Smooth muscle cell (in vitro differentiated cells): ENCODE measurements around the gene GPR148. TPM values are rescaled to one million over a fixed set of nuclear protein-coding genes. Genes with fewer than 3 reads are reported as not detected.

ENCODE experiments used
- DNase-seq: peaks from one replicate; lab custom pipeline; 2025; ENCODE audit not compliant: unreplicated experiment; lab: John Stamatoyannopoulos, UW
- H2AFZ ChIP-seq: fragments of 200-600 bp; sonication (generic); 2 replicates; pipeline ENCODE4 v1.6.0; 2016; ENCODE audit warnings: antibody characterized with exemption, low read depth, mild to moderate bottlenecking
- H3F3A ChIP-seq: fragments of 200-600 bp; sonication (generic); 2 replicates; pipeline ENCODE4 v1.6.0; 2017; ENCODE audit warnings: antibody characterized with exemption, low read depth
- H3K27ac ChIP-seq: fragments of 200-600 bp; sonication (generic); 2 replicates; pipeline ENCODE4 v1.5.1; 2016; ENCODE audit warnings: low read depth, mild to moderate bottlenecking
- H3K27me3 ChIP-seq: fragments of 200-600 bp; sonication (generic); 2 replicates; pipeline ENCODE4 v1.6.1; 2016; ENCODE audit warnings: low read depth, mild to moderate bottlenecking
- H3K36me3 ChIP-seq: fragments of 200-600 bp; sonication (generic); 2 replicates; pipeline ENCODE4 v1.5.1; 2016; ENCODE audit warnings: low read depth
- H3K4me1 ChIP-seq: fragments of 200-600 bp; sonication (generic); 2 replicates; pipeline ENCODE4 v1.5.1; 2016; ENCODE audit warnings: low read depth
- H3K4me2 ChIP-seq: fragments of 200-600 bp; sonication (generic); 2 replicates; pipeline ENCODE4 v1.6.0; 2016; ENCODE audit warnings: mild to moderate bottlenecking
- H3K4me3 ChIP-seq: fragments of 200-600 bp; sonication (generic); 2 replicates; pipeline ENCODE4 v1.5.1; 2016; ENCODE audit warnings: mild to moderate bottlenecking
- H3K79me2 ChIP-seq: fragments of 200-600 bp; sonication (generic); 2 replicates; pipeline ENCODE4 v1.6.0; 2016; ENCODE audit warnings: low read depth, mild to moderate bottlenecking
- H3K9ac ChIP-seq: fragments of 200-600 bp; sonication (generic); 2 replicates; pipeline ENCODE4 v1.6.0; 2016; ENCODE audit warnings: low read depth
- H3K9me3 ChIP-seq: fragments of 200-600 bp; sonication (generic); replicated peaks from 2 replicates; pipeline ENCODE4 v1.5.1; 2016; ENCODE audit warnings: low read depth
- H4K20me1 ChIP-seq: fragments of 200-600 bp; sonication (generic); 2 replicates; pipeline ENCODE4 v1.6.0; 2016; ENCODE audit warnings: low read depth
- WGBS: methylation state at CpG from one replicate; pipeline ENCODE4 v1.1.7; 2016; ENCODE audit warnings: low lambda C conversion rate; 5-methylcytosine and 5-hydroxymethylcytosine counted together
- polyA plus RNA-seq: library from polyadenylated mRNA; unstranded; fragments of >200 nt; fragmentation: Nextera tagmentation; extraction: Ambion mirVana; gene quantifications from 2 replicates; pipeline ENCODE4 v1.2.1, GENCODE V29; 2016
- total RNA-seq: library from RNA; depleted of rRNA; stranded (reverse); fragments of >200 nt; gene quantifications from 2 replicates; pipeline ENCODE4 v1.2.3, GENCODE V29; 2014
- TF ChIP-seq, protein P1 (sequence below): fragments of 200-600 bp; sonication (generic); IDR thresholded peaks from 2 replicates; pipeline ENCODE4 v1.5.1; 2017; ENCODE audit warnings: borderline replicate concordance, mild to moderate bottlenecking, antibody characterized with exemption; ENCODE audit not compliant: insufficient read depth, poor library complexity, severe bottlenecking

Gene GPR148
- total and polyA plus RNA-seq, 2 experiments from 2014 or later = not detected

DNA sequence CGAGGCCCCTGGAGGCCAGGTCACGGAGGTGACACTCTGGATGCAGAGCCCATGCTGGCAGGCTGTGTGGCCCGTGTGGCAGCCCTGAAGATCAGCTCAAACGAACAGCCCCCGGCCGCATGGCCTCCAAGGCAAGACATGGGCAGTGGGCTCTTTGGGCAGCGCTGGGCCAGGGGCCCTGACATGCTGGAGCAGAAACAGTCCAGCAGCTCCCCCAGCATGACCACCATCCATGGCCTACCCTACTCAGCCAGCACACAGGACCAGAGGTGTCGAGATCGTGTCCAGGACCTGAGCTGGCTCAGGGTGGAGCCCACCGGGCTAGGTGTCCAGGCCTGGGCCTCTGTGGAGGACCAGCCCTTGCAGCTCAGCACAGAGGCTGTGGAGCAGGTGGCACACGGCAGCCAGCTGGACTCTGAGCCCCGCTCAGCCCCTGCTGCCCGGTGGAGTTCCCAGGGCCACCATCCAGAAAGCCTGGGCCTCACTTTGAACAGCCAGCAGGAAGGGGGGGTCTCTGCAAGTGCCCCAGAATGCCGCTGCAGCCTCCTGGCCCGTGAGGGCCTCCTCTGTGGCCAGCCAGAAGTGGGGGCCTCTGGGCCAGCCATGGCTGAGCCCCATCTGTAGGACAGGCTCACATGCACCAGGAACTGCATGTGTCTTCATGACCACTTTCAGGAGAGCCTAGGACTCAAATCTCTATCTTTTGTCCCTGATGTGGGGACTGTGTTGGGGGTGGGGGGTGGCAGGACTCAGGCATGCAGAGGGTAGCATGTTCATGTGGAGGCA, 35.4 kb downstream of the GPR148 start:
- H4K20me1 ChIP-seq = no peaks in the 10 kb centered on the region
- no peaks in the 10 kb centered on the region for H3K4me1 ChIP-seq
- no peak overlapping the region for H3K27ac ChIP-seq
- peaks cover 10% of the 10 kb centered on the region for H3K27me3 ChIP-seq
- no peak for DNase-seq
- no peak overlapping the region for H3K9ac ChIP-seq
- H3K4me3 ChIP-seq = no peak overlapping the region
- H3K4me2 ChIP-seq = no peak overlapping the region
- no peaks in the 10 kb centered on the region for H3K9me3 ChIP-seq
- WGBS = 94% methylated on average over 15 of the region's 15 CpGs
- no peak overlapping the region for H2AFZ ChIP-seq
- TF ChIP-seq, protein P1, sequence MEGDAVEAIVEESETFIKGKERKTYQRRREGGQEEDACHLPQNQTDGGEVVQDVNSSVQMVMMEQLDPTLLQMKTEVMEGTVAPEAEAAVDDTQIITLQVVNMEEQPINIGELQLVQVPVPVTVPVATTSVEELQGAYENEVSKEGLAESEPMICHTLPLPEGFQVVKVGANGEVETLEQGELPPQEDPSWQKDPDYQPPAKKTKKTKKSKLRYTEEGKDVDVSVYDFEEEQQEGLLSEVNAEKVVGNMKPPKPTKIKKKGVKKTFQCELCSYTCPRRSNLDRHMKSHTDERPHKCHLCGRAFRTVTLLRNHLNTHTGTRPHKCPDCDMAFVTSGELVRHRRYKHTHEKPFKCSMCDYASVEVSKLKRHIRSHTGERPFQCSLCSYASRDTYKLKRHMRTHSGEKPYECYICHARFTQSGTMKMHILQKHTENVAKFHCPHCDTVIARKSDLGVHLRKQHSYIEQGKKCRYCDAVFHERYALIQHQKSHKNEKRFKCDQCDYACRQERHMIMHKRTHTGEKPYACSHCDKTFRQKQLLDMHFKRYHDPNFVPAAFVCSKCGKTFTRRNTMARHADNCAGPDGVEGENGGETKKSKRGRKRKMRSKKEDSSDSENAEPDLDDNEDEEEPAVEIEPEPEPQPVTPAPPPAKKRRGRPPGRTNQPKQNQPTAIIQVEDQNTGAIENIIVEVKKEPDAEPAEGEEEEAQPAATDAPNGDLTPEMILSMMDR = no peak
- H3K36me3 ChIP-seq = no peaks in the 10 kb centered on the region
- no peaks in the 10 kb centered on the region for H3F3A ChIP-seq
- H3K79me2 ChIP-seq = no peaks in the 10 kb centered on the region

DNA sequence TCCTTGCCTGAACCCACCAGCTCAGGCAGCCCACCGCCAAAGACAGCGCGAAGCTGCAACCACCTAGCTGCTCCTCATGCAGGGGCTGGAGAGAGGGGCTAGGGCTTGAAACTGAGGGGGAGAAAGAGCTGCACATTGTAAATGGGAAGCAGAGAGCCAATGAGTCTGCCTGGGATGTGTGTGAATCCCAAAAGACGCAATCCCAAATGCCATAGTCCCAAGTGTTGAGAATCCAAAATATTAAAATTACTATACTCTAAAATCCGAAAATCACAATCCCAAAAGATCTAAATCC, 35.9 kb downstream of the GPR148 start:
- Histone ChIP-seq H3F3A (no peaks in the 10 kb centered on the region), H3K9me3 (no peaks in the 10 kb centered on the region), H3K79me2 (no peaks in the 10 kb centered on the region), H3K27me3 (peaks cover 5% of the 10 kb centered on the region), H3K36me3 (no peaks in the 10 kb centered on the region), H4K20me1 (no peaks in the 10 kb centered on the region), H2AFZ (no peak overlapping the region), H3K9ac (no peak overlapping the region), H3K4me3 (no peak overlapping the region), H3K27ac (no peak overlapping the region), H3K4me2 (no peak overlapping the region), H3K4me1 (no peaks in the 10 kb centered on the region)
- no peak for DNase-seq
- TF ChIP-seq, protein P1 = no peak
- 88% methylated on average over 5 of the region's 5 CpGs for WGBS

DNA sequence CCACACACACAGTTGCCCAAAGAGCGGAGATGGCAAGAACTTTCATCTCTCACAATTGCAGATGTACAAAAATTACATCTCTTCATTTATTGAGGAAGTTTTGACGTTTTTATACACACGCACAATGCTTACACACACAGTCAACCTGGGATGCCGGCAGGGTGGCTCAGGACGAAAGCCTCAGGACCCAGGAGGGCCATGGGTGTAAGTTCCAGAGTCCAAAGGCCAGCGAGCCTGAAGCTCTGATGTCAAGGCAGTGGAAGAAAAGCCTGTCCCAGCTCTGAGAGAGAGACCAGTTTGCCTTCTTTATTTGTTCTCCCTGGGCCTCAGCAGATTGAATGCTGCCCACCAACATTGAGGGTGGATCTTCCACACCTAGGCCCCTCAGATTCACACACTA, 36.6 kb downstream of the GPR148 start:
- Histone ChIP-seq H3K9me3 (no peaks in the 10 kb centered on the region), H3K27me3 (no peaks in the 10 kb centered on the region), H3K36me3 (no peaks in the 10 kb centered on the region), H3K9ac (no peak overlapping the region), H3K4me2 (no peak overlapping the region), H2AFZ (no peak overlapping the region), H4K20me1 (no peaks in the 10 kb centered on the region), H3K27ac (no peak overlapping the region), H3K79me2 (no peaks in the 10 kb centered on the region), H3K4me3 (no peak overlapping the region), H3K4me1 (no peaks in the 10 kb centered on the region), H3F3A (no peaks in the 10 kb centered on the region)
- DNase-seq = no peak
- TF ChIP-seq, protein P1 = no peak
- WGBS = 93% methylated on average over 6 of the region's 6 CpGs

DNA sequence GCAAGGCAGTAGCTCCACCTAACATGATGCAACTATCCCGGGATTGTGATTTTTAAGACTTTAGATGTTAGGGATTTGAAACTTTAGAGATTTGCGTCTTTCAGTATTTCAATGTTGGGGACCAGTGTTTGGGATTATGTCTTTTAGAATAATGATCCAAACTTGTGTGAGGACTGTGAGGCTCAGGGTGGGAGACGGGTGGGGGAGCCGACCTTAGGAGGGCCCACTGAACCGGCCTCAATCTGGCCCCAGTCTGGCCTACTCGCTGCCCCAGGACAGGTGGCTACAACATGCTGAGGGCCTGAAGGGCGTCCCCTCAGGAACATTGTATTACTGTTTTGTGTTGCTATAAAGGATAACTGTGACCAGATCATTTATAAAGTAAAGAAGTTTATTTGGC, 37.2 kb downstream of the GPR148 start:
- WGBS = 92% methylated on average over 7 of the region's 7 CpGs
- TF ChIP-seq, protein P1 = no peak
- DNase-seq = no peak
- no peaks in the 10 kb centered on the region for H3K4me1 ChIP-seq
- H2AFZ ChIP-seq = no peak overlapping the region
- no peak overlapping the region for H3K27ac ChIP-seq
- H3K9ac ChIP-seq = no peak overlapping the region
- no peaks in the 10 kb centered on the region for H3K79me2 ChIP-seq
- no peak overlapping the region for H3K4me3 ChIP-seq
- H3K36me3 ChIP-seq = no peaks in the 10 kb centered on the region
- no peaks in the 10 kb centered on the region for H3F3A ChIP-seq
- no peaks in the 10 kb centered on the region for H4K20me1 ChIP-seq
- H3K9me3 ChIP-seq = no peaks in the 10 kb centered on the region
- no peaks in the 10 kb centered on the region for H3K27me3 ChIP-seq
- H3K4me2 ChIP-seq = no peak overlapping the region
